DND-41 (cell line): ENCODE data around the gene CERS2.

Source experiments
- ATAC-seq: fragments of 200-7000 bp; cut with Tn5 transposase; 3 replicates; pipeline ENCODE4 v1.9.1; 2021; ENCODE audit warnings: low read depth; ENCODE audit not compliant: insufficient read depth
- DNase-seq: peaks from one replicate; pipeline ENCODE4 v3.0.0-alpha.2; 2020
- H2AFZ ChIP-seq: 2 replicates; pipeline ENCODE4 v1.6.0; 2012; ENCODE audit warnings: low read depth, low read length
- H3K27ac ChIP-seq: 2 replicates; pipeline ENCODE4 v1.5.1; 2012; ENCODE audit warnings: low read length, inconsistent platforms
- H3K27me3 ChIP-seq: fragments of 200-600 bp; sonication (generic); 2 replicates; pipeline ENCODE4 v1.6.0; 2012; ENCODE audit warnings: low read length, mild to moderate bottlenecking, inconsistent platforms; ENCODE audit not compliant: insufficient read depth, poor library complexity
- H3K36me3 ChIP-seq: 2 replicates; pipeline ENCODE4 v1.5.1; 2012; ENCODE audit warnings: low read length, inconsistent platforms; ENCODE audit not compliant: insufficient read depth
- H3K4me1 ChIP-seq: 2 replicates; pipeline ENCODE4 v1.5.1; 2012; ENCODE audit warnings: mild to moderate bottlenecking, low read length; ENCODE audit not compliant: insufficient read depth
- H3K4me2 ChIP-seq: 2 replicates; pipeline ENCODE4 v1.6.0; 2012; ENCODE audit warnings: mild to moderate bottlenecking, moderate library complexity, low read length, inconsistent platforms; ENCODE audit not compliant: insufficient read depth
- H3K4me3 ChIP-seq, 2 experiments: fragments of 200-600 bp in 1 of 2; shearing (Covaris generic) in 1 of 2; 2 replicates each; pipeline ENCODE4 v1.5.1; 2012 to 2016; ENCODE audit warnings: inconsistent platforms in 2 of 2, low read length in 2 of 2, mild to moderate bottlenecking in 2 of 2, low read depth in 1 of 2, moderate library complexity in 1 of 2
- H3K79me2 ChIP-seq: 2 replicates; pipeline ENCODE4 v1.6.0; 2012; ENCODE audit warnings: low read length, inconsistent platforms; ENCODE audit not compliant: insufficient read depth
- H3K9ac ChIP-seq: 2 replicates; pipeline ENCODE4 v1.6.0; 2012; ENCODE audit warnings: low read depth, mild to moderate bottlenecking, inconsistent platforms, low read length, moderate library complexity
- H3K9me3 ChIP-seq: 2 replicates; pipeline ENCODE4 v1.5.1; 2012; ENCODE audit warnings: low read length, moderate library complexity, mild to moderate bottlenecking, inconsistent platforms; ENCODE audit not compliant: insufficient read depth, severe bottlenecking
- H4K20me1 ChIP-seq: 2 replicates; pipeline ENCODE4 v1.6.0; 2012; ENCODE audit warnings: low read length; ENCODE audit not compliant: insufficient read depth
- CTCF ChIP-seq: IDR thresholded peaks from 2 replicates; pipeline ENCODE4 v1.5.1; 2012; ENCODE audit warnings: borderline replicate concordance, low read length, moderate library complexity, mild to moderate bottlenecking; ENCODE audit not compliant: poor library complexity, severe bottlenecking; ENCODE audit errors: extremely low read depth
- EZH2 ChIP-seq: IDR thresholded peaks from 3 replicates; pipeline ENCODE4 v1.6.1; 2012; ENCODE audit warnings: borderline replicate concordance, low read depth, mild to moderate bottlenecking, moderate library complexity, low read length, inconsistent platforms; ENCODE audit not compliant: severe bottlenecking

The CERS2 gene

GRCh38 chr1:150964164-150964489 lies 10.5 kb downstream of the CERS2 start:
- Histone ChIP-seq H3K9me3 (no peaks in the 10 kb centered on the region), H3K36me3 (peaks cover 95% of the 10 kb centered on the region), H3K79me2 (peaks cover 10% of the 10 kb centered on the region), H3K4me1 (no peaks in the 10 kb centered on the region), H3K27me3 (no peaks in the 10 kb centered on the region), H3K27ac (no peak overlapping the region), H3K4me3 (no peak overlapping the region), H3K4me2 (no peak overlapping the region), H2AFZ (no peak overlapping the region), H4K20me1 (peaks cover 13% of the 10 kb centered on the region), H3K9ac (no peak overlapping the region)
- no peak for ATAC-seq
- TF ChIP-seq CTCF (no peak), EZH2 (no peak)
- DNase-seq: no peak

- H3K9ac ChIP-seq: no peak overlapping the region
- no peak for TF ChIP-seq EZH2
- TF ChIP-seq CTCF: no peak
- no peak overlapping the region for H3K27ac ChIP-seq
- ATAC-seq: no peak
- no peak overlapping the region for H3K4me3 ChIP-seq
- peaks cover 4% of the 10 kb centered on the region; the same call in 1 of the 2 replicates for H3K79me2 ChIP-seq
- peaks cover 95% of the 10 kb centered on the region for H3K36me3 ChIP-seq
- no peak overlapping the region for H3K4me2 ChIP-seq
- no peak overlapping the region for H2AFZ ChIP-seq
- H3K4me1 ChIP-seq: no peaks in the 10 kb centered on the region
- H3K27me3 ChIP-seq: no peaks in the 10 kb centered on the region
- DNase-seq: no peak
- peaks cover 7% of the 10 kb centered on the region for H4K20me1 ChIP-seq
- no peaks in the 10 kb centered on the region for H3K9me3 ChIP-seq
Observed at GRCh38 chr1:150963321-150964163, 11.1 kb downstream of the CERS2 start.

GRCh38 chr1:150961756-150962155 lies 12.9 kb downstream of the CERS2 start:
- Histone ChIP-seq H3K4me1 (no peaks in the 10 kb centered on the region), H3K9ac (no peak overlapping the region), H3K4me2 (no peak overlapping the region), H3K79me2 (no peaks in the 10 kb centered on the region), H3K27ac (no peak overlapping the region), H3K4me3 (no peak overlapping the region), H3K27me3 (no peaks in the 10 kb centered on the region), H3K36me3 (peaks cover 91% of the 10 kb centered on the region), H3K9me3 (no peaks in the 10 kb centered on the region), H4K20me1 (no peaks in the 10 kb centered on the region), H2AFZ (no peak overlapping the region)
- ATAC-seq (no peak), DNase-seq (no peak)
- no peak for TF ChIP-seq EZH2
- no peak for TF ChIP-seq CTCF

- H3K27ac ChIP-seq: no peak overlapping the region
- H3K4me3 ChIP-seq: no peak overlapping the region
- H3K9me3 ChIP-seq: no peaks in the 10 kb centered on the region
- H3K27me3 ChIP-seq: no peaks in the 10 kb centered on the region
- no peaks in the 10 kb centered on the region for H3K79me2 ChIP-seq
- no peak overlapping the region for H3K9ac ChIP-seq
- H3K4me2 ChIP-seq: no peak overlapping the region
- H2AFZ ChIP-seq: no peak overlapping the region
- H3K36me3 ChIP-seq: peaks cover 87% of the 10 kb centered on the region
- no peaks in the 10 kb centered on the region for H4K20me1 ChIP-seq
- TF ChIP-seq CTCF: no peak
- TF ChIP-seq EZH2: no peak
- H3K4me1 ChIP-seq: no peaks in the 10 kb centered on the region
- DNase-seq (no peak), ATAC-seq (no peak)
Observed at GRCh38 chr1:150960646-150961045, 14.0 kb downstream of the CERS2 start.
